ENCODE measurements around the gene BASP1.

The BASP1 gene

DNA sequence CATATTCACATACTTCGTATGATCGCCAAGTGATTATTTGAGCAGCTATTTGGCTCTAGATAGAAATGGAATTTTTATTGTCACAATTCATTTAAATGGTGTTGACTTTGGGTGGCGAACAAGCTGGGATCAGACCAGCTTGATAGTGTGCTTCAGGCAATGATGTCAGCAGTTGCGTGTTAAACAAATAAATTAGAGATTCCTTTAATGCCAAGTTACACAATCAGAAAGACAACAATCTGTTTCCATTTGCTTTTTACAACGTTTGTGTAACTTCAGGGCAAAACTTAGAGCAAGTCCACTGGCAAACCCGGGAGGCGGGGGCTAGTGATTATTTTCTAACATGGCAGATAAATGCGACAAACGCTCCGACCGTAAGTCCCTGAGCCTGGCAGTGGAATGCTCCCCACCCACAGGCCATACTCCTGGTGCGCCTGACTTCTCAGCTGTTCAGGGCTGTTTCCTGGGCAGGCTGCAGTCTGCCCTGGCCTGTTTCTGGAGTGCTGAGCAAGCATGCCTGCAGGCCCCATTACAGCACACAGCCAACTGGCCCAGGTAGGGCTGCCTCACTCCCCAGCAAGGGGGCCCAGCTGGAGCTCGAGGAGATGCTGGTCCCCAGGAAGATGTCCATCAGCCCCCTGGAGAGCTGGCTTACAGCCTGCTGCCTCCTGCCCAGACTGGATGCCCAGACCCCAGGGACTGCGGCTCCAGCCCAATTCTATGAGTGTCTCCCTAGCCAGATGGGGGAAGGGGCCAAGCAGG, 88.7 kb downstream of the BASP1 start (continued):
- TF ChIP-seq ZBTB8A (tag by site-specific recombination; IDR thresholded peaks at IDR 0.05) (peak; percentile 86), ZNF132 (tag by site-specific recombination; IDR thresholded peaks at IDR 0.05; ENCODE audit: borderline replicate concordance) (no peak), ZNF600 (tag by site-specific recombination; IDR thresholded peaks at IDR 0.05) (peak; percentile 96), ZFP3 (tag by site-specific recombination; IDR thresholded peaks at IDR 0.05; ENCODE audit: low read depth) (no peak), ZNF660 (tag by site-specific recombination; IDR thresholded peaks at IDR 0.05) (no peak; the same call in 1 of the 2 replicates), ZSCAN23 (tag by site-specific recombination; IDR thresholded peaks at IDR 0.05) (peak; percentile 99), MZF1 (tag by site-specific recombination; IDR thresholded peaks at IDR 0.05; ENCODE audit: borderline replicate concordance) (peak; percentile 97), ZNF155 (tag by site-specific recombination; IDR thresholded peaks at IDR 0.05) (no peak), ZNF768 (tag by site-specific recombination; IDR thresholded peaks at IDR 0.05) (no peak; the same call in 1 of the 2 replicates), ZNF335 (tag by site-specific recombination; conservative IDR thresholded peaks at IDR 0.05) (peak; percentile 86), ZNF394 (tag by site-specific recombination; IDR thresholded peaks at IDR 0.05; ENCODE audit: borderline replicate concordance) (peak; percentile 51; the same call in 1 of the 2 replicates), ZNF596 (tag by site-specific recombination; IDR thresholded peaks at IDR 0.05) (peak; percentile 79), ZNF529 (tag by site-specific recombination; IDR thresholded peaks at IDR 0.05; ENCODE audit: insufficient replicate concordance) (no peak), ZNF514 (tag by site-specific recombination; IDR thresholded peaks at IDR 0.05) (no peak), KLF7 (tag by site-specific recombination; IDR thresholded peaks at IDR 0.05; ENCODE audit: borderline replicate concordance) (peak; percentile 95; the same call in 1 of the 2 replicates), HOXC10 (CRISPR knock-in tag; IDR thresholded peaks at IDR 0.05) (no peak), ZFP41 (tag by site-specific recombination; IDR thresholded peaks at IDR 0.05; ENCODE audit: borderline replicate concordance) (no peak), ZNF10 (tag by site-specific recombination; IDR thresholded peaks at IDR 0.05) (peak; percentile 88), ZBTB1 (tag by site-specific recombination; IDR thresholded peaks at IDR 0.05) (peak; percentile 100), HOXD13 (CRISPR knock-in tag; IDR thresholded peaks at IDR 0.05; ENCODE audit: borderline replicate concordance) (peak; percentile 95)
- TF ChIP-seq, protein P1, sequence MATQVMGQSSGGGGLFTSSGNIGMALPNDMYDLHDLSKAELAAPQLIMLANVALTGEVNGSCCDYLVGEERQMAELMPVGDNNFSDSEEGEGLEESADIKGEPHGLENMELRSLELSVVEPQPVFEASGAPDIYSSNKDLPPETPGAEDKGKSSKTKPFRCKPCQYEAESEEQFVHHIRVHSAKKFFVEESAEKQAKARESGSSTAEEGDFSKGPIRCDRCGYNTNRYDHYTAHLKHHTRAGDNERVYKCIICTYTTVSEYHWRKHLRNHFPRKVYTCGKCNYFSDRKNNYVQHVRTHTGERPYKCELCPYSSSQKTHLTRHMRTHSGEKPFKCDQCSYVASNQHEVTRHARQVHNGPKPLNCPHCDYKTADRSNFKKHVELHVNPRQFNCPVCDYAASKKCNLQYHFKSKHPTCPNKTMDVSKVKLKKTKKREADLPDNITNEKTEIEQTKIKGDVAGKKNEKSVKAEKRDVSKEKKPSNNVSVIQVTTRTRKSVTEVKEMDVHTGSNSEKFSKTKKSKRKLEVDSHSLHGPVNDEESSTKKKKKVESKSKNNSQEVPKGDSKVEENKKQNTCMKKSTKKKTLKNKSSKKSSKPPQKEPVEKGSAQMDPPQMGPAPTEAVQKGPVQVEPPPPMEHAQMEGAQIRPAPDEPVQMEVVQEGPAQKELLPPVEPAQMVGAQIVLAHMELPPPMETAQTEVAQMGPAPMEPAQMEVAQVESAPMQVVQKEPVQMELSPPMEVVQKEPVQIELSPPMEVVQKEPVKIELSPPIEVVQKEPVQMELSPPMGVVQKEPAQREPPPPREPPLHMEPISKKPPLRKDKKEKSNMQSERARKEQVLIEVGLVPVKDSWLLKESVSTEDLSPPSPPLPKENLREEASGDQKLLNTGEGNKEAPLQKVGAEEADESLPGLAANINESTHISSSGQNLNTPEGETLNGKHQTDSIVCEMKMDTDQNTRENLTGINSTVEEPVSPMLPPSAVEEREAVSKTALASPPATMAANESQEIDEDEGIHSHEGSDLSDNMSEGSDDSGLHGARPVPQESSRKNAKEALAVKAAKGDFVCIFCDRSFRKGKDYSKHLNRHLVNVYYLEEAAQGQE (tag by site-specific recombination; IDR thresholded peaks at IDR 0.05): 0 out of 2 replicates have a peak, but pooled peaks have one; percentile 9
- TF ChIP-seq, protein P2, sequence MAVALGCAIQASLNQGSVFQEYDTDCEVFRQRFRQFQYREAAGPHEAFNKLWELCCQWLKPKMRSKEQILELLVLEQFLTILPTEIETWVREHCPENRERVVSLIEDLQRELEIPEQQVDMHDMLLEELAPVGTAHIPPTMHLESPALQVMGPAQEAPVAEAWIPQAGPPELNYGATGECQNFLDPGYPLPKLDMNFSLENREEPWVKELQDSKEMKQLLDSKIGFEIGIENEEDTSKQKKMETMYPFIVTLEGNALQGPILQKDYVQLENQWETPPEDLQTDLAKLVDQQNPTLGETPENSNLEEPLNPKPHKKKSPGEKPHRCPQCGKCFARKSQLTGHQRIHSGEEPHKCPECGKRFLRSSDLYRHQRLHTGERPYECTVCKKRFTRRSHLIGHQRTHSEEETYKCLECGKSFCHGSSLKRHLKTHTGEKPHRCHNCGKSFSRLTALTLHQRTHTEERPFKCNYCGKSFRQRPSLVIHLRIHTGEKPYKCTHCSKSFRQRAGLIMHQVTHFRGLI (tag by site-specific recombination; IDR thresholded peaks at IDR 0.05): no peak; the same call in 1 of the 2 replicates
- TF ChIP-seq, protein P3, sequence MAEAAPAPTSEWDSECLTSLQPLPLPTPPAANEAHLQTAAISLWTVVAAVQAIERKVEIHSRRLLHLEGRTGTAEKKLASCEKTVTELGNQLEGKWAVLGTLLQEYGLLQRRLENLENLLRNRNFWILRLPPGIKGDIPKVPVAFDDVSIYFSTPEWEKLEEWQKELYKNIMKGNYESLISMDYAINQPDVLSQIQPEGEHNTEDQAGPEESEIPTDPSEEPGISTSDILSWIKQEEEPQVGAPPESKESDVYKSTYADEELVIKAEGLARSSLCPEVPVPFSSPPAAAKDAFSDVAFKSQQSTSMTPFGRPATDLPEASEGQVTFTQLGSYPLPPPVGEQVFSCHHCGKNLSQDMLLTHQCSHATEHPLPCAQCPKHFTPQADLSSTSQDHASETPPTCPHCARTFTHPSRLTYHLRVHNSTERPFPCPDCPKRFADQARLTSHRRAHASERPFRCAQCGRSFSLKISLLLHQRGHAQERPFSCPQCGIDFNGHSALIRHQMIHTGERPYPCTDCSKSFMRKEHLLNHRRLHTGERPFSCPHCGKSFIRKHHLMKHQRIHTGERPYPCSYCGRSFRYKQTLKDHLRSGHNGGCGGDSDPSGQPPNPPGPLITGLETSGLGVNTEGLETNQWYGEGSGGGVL (tag by site-specific recombination; IDR thresholded peaks at IDR 0.05): peak; percentile 64
- TF ChIP-seq, protein P4, sequence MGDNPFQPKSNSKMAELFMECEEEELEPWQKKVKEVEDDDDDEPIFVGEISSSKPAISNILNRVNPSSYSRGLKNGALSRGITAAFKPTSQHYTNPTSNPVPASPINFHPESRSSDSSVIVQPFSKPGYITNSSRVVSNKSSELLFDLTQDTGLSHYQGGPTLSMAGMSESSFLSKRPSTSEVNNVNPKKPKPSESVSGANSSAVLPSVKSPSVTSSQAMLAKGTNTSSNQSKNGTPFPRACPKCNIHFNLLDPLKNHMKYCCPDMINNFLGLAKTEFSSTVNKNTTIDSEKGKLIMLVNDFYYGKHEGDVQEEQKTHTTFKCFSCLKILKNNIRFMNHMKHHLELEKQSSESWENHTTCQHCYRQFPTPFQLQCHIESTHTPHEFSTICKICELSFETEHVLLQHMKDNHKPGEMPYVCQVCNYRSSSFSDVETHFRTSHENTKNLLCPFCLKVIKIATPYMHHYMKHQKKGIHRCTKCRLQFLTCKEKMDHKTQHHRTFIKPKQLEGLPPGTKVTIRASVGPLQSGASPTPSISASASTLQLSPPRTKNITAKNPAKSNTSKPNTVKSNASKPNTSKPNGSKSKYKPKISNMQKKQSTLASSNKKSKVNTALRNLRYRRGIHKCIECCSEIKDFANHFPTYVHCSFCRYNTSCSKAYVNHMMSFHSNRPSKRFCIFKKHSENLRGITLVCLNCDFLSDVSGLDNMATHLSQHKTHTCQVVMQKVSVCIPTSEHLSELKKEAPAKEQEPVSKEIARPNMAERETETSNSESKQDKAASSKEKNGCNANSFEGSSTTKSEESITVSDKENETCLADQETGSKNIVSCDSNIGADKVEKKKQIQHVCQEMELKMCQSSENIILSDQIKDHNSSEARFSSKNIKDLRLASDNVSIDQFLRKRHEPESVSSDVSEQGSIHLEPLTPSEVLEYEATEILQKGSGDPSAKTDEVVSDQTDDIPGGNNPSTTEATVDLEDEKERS (tag by site-specific recombination; IDR thresholded peaks at IDR 0.05): no peak
- TF ChIP-seq, protein P5, sequence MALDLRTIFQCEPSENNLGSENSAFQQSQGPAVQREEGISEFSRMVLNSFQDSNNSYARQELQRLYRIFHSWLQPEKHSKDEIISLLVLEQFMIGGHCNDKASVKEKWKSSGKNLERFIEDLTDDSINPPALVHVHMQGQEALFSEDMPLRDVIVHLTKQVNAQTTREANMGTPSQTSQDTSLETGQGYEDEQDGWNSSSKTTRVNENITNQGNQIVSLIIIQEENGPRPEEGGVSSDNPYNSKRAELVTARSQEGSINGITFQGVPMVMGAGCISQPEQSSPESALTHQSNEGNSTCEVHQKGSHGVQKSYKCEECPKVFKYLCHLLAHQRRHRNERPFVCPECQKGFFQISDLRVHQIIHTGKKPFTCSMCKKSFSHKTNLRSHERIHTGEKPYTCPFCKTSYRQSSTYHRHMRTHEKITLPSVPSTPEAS (tag by site-specific recombination; IDR thresholded peaks at IDR 0.05): peak; percentile 58; the same call in 1 of the 2 replicates

Data from HEK293 (cell line).